Stomach (tissue), 4 donors: Measurements from ENCODE around the gene GSPT1.

ENCODE experiments used
- EP300 ChIP-seq: sonication (generic); formaldehyde crosslinking; IDR thresholded peaks from one replicate; pipeline ENCODE4 v1.6.1; 2017; ENCODE audit warnings: antibody characterized with exemption
- POLR2A ChIP-seq, 4 donors: fragments of 450-650 bp; IDR thresholded peaks; one replicate each; pipeline ENCODE4 v1.6.1; 2016; ENCODE audit warnings: antibody characterized with exemption in 4 of 4, control low read depth in 2 of 4, mild to moderate bottlenecking in 1 of 4, moderate library complexity in 1 of 4
- POLR2AphosphoS5 ChIP-seq, 3 donors: sonication (generic); formaldehyde crosslinking; IDR thresholded peaks; one replicate each; pipeline ENCODE4 v1.6.1; 2016; ENCODE audit warnings: antibody characterized with exemption in 3 of 3
- TF ChIP-seq, protein P1 (sequence below), 7 experiments: fragments of 450-650 bp in 4 of 7; fragments of 200-600 bp in 3 of 7; sonication (generic) in 3 of 7; IDR thresholded peaks; one replicate each; pipeline ENCODE4 v1.5.1; 2016 to 2019; ENCODE audit warnings: antibody characterized with exemption in 7 of 7, control low read depth in 2 of 7, mild to moderate bottlenecking in 1 of 7

DNA sequence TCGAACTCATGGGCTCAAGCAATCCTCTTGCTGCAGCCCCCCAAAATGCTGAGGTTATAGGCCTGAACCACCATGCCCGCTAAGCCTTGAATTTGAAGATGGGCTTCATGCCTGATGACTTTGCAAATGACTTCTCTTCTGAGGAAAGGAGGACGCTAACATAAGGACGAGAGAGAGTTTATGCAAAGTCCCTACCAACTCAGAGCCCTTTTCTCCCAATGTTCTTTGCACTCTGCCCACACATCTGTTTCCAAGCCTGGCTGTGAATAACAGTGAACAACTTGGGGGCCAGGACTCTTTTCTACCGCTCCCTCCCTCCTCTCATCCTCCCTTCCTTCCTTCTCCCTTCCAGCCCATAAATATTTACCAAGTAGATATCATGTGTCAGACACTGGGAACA is 34.6 kb upstream of the GSPT1 start:
- TF ChIP-seq POLR2AphosphoS5 (IDR thresholded peaks at IDR 0.05) (no peak), EP300 (no peak), POLR2A (IDR thresholded peaks at IDR 0.05) (no peak)
- TF ChIP-seq, protein P1, sequence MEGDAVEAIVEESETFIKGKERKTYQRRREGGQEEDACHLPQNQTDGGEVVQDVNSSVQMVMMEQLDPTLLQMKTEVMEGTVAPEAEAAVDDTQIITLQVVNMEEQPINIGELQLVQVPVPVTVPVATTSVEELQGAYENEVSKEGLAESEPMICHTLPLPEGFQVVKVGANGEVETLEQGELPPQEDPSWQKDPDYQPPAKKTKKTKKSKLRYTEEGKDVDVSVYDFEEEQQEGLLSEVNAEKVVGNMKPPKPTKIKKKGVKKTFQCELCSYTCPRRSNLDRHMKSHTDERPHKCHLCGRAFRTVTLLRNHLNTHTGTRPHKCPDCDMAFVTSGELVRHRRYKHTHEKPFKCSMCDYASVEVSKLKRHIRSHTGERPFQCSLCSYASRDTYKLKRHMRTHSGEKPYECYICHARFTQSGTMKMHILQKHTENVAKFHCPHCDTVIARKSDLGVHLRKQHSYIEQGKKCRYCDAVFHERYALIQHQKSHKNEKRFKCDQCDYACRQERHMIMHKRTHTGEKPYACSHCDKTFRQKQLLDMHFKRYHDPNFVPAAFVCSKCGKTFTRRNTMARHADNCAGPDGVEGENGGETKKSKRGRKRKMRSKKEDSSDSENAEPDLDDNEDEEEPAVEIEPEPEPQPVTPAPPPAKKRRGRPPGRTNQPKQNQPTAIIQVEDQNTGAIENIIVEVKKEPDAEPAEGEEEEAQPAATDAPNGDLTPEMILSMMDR (IDR thresholded peaks at IDR 0.05) = no peak
